Parathyroid adenoma (tissue), 2 donors: ENCODE results near the gene AZGP1.
"Not testable (repeated sequence)": the region's sequence is repeated elsewhere in the genome, so short reads cannot be mapped to it uniquely, and the experiment has no call there.

Experiments used
- H2AFZ ChIP-seq: fragments of 300-600 bp; sonication (generic); one replicate; pipeline ENCODE4 v1.7.0; 2017; ENCODE audit warnings: antibody characterized with exemption, mild to moderate bottlenecking
- H3K27ac ChIP-seq: fragments of 300-600 bp; sonication (generic); one replicate; pipeline ENCODE4 v1.7.0; 2017
- H3K27me3 ChIP-seq: fragments of 300-600 bp; sonication (generic); one replicate; pipeline ENCODE4 v1.7.0; 2017; ENCODE audit warnings: low read length; ENCODE audit not compliant: control insufficient read depth, insufficient read depth
- H3K36me3 ChIP-seq: fragments of 300-600 bp; sonication (generic); one replicate; pipeline ENCODE4 v1.7.0; 2017; ENCODE audit warnings: low read length; ENCODE audit not compliant: control insufficient read depth, insufficient read depth
- H3K4me1 ChIP-seq: fragments of 300-600 bp; sonication (generic); one replicate; pipeline ENCODE4 v1.7.0; 2017; ENCODE audit warnings: control low read depth
- H3K4me2 ChIP-seq: fragments of 300-600 bp; sonication (generic); one replicate; pipeline ENCODE4 v1.7.0; 2017; ENCODE audit warnings: low read length
- H3K4me3 ChIP-seq: fragments of 300-600 bp; sonication (generic); one replicate; pipeline ENCODE4 v1.7.0; 2017; ENCODE audit warnings: low read depth, low read length
- H3K79me2 ChIP-seq: fragments of 300-600 bp; sonication (generic); one replicate; pipeline ENCODE4 v1.7.0; 2017; ENCODE audit warnings: control low read depth
- H3K9ac ChIP-seq: fragments of 300-600 bp; sonication (generic); one replicate; pipeline ENCODE4 v1.7.0; 2017; ENCODE audit warnings: mild to moderate bottlenecking
- H3K9me3 ChIP-seq: fragments of 300-600 bp; sonication (generic); one replicate; pipeline ENCODE4 v1.7.0; 2017; ENCODE audit warnings: low read length; ENCODE audit not compliant: control insufficient read depth
- TF ChIP-seq, protein P1 (sequence below): fragments of 300-600 bp; sonication (generic); IDR thresholded peaks from one replicate; pipeline ENCODE4 v1.7.0; 2017; ENCODE audit warnings: antibody characterized with exemption, mild to moderate bottlenecking
- donor health status: primary hyperparathyroidism.

The AZGP1 gene

GRCh38 chr7:99938296-99938695, 37.5 kb downstream of the AZGP1 start:
- H3K9ac ChIP-seq = no peak overlapping the region
- no peak overlapping the region for H3K27ac ChIP-seq
- H3K4me1 ChIP-seq = no peaks in the 10 kb centered on the region
- H3K4me2 ChIP-seq = no peak overlapping the region
- no peaks in the 10 kb centered on the region for H3K27me3 ChIP-seq
- no peaks in the 10 kb centered on the region for H3K36me3 ChIP-seq
- TF ChIP-seq, protein P1, sequence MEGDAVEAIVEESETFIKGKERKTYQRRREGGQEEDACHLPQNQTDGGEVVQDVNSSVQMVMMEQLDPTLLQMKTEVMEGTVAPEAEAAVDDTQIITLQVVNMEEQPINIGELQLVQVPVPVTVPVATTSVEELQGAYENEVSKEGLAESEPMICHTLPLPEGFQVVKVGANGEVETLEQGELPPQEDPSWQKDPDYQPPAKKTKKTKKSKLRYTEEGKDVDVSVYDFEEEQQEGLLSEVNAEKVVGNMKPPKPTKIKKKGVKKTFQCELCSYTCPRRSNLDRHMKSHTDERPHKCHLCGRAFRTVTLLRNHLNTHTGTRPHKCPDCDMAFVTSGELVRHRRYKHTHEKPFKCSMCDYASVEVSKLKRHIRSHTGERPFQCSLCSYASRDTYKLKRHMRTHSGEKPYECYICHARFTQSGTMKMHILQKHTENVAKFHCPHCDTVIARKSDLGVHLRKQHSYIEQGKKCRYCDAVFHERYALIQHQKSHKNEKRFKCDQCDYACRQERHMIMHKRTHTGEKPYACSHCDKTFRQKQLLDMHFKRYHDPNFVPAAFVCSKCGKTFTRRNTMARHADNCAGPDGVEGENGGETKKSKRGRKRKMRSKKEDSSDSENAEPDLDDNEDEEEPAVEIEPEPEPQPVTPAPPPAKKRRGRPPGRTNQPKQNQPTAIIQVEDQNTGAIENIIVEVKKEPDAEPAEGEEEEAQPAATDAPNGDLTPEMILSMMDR = no peak
- H2AFZ ChIP-seq = no peak overlapping the region
- H3K79me2 ChIP-seq = no peaks in the 10 kb centered on the region
- H3K9me3 ChIP-seq = no peaks in the 10 kb centered on the region
- no peak overlapping the region for H3K4me3 ChIP-seq

DNA sequence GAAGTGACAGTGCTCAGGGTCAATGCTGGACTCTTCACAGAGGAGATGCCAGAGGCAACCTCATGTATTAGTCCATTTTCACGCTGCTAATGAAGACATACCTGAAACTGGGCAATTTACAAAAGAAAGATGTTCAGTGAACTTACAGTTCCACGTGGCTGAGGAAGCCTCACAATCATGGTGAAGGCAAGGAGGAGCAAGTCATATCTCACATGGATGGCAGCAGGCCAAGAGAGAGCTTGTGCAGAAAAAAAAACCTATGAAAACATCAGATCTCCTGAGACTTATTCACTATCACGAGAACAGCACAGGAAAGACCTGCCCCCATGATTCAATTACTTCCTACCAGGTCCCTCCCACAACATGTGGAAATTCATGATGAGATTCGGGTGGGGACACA, 40.8 kb downstream of the AZGP1 start:
- H3K27ac ChIP-seq, H3K36me3 ChIP-seq, H3K4me2 ChIP-seq, H3K27me3 ChIP-seq, H3K9ac ChIP-seq, H3K4me1 ChIP-seq, H2AFZ ChIP-seq, H3K4me3 ChIP-seq, H3K79me2 ChIP-seq, H3K9me3 ChIP-seq: not testable (repeated sequence)

GRCh38 chr7:99930376-99930775, 45.5 kb downstream of the AZGP1 start:
- H3K4me2 ChIP-seq = no peak overlapping the region
- TF ChIP-seq, protein P1 = no peak
- H3K4me1 ChIP-seq = peaks cover 7% of the 10 kb centered on the region
- no peaks in the 10 kb centered on the region for H3K79me2 ChIP-seq
- no peak overlapping the region for H3K9ac ChIP-seq
- H3K4me3 ChIP-seq = no peak overlapping the region
- no peaks in the 10 kb centered on the region for H3K36me3 ChIP-seq
- peak overlapping the region; percentile 3 for H3K27ac ChIP-seq
- no peaks in the 10 kb centered on the region for H3K9me3 ChIP-seq
- H3K27me3 ChIP-seq = no peaks in the 10 kb centered on the region
- no peak overlapping the region for H2AFZ ChIP-seq

DNA sequence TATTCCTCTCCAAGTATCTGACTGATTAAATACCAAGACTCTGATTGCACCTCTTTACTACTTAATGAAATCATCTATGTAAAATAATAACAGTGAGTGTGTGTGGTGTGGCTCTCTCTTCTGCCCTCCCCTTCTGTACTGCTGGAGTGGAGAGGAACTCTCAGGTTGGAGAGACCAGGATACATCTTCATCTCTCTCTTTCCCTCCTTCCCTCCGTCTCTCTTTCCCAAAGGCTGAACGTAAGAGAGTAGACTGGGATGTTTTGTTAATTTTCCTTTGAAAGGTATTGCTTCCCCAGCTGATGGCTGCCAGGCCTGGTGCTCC, 46.1 kb downstream of the AZGP1 start:
- Histone ChIP-seq H2AFZ (peak overlapping the region; percentile 80), H3K9ac (no peak overlapping the region), H3K27me3 (no peaks in the 10 kb centered on the region), H3K9me3 (no peaks in the 10 kb centered on the region), H3K4me1 (peaks cover 7% of the 10 kb centered on the region), H3K79me2 (no peaks in the 10 kb centered on the region), H3K4me3 (peak overlapping the region; percentile 3), H3K4me2 (peak overlapping the region; percentile 57), H3K36me3 (no peaks in the 10 kb centered on the region), H3K27ac (peak overlapping the region; percentile 3)
- TF ChIP-seq, protein P1 = no peak

DNA sequence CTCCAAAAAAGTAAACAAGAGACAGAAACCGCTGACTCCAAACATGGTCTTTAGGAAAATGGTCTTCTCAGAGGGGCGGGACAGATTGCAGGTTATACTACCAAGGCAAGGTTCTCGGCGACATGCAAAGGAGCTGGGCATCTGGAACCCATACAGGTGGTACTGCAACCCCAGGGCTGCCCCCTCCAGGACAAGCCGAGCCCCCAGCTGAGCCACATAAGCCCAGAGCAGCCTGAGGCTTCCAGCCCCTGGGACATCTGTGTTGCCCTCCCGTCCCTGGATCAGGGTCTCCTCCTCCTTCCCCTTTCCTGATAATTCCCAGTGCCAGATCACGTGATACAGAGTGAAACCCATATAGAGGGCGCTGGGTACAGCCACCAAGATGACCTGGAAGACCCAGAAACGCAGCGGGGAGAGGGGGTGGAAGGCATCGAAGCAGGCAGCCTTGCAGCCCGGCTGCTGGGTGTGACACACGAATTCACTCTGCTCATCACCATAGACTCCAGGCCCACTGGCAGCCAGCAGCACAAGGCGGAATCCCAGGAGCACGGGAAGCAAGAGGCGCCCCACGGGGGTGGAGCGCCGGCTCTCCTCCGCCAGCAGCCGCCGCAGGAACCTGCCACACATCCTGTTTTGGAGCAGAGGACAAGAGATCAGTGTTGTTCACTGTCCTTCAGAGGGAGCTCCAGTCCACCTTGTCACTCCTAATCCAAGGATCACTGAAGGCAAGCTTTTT, 46.7 kb downstream of the AZGP1 start, which contains the start of gene GJC3:
GJC3 (minus strand) TSS at position 627 of the 736 bp plus-strand sequence; CDS start at position 627, 0 bp downstream.
- TF ChIP-seq, protein P1 = peak; percentile 51
- Histone ChIP-seq H2AFZ (peak within 1 kb of the TSS; percentile 80), H3K27ac (peak within 1 kb of the TSS; percentile 3), H3K9ac (no peak within 1 kb of the TSS), H3K79me2 (no peaks in the 10 kb centered on the region), H3K4me1 (peaks cover 7% of the 10 kb centered on the region), H3K4me3 (peak within 1 kb of the TSS; percentile 3), H3K4me2 (peak within 1 kb of the TSS; percentile 57), H3K9me3 (no peaks in the 10 kb centered on the region), H3K27me3 (no peaks in the 10 kb centered on the region), H3K36me3 (no peaks in the 10 kb centered on the region)
